ENCODE measurements around the gene MYBPH. TPM values are rescaled to one million over a fixed set of nuclear protein-coding genes. Genes with fewer than 3 reads are reported as not detected.

Gene MYBPH
- total and polyA plus RNA-seq, 10 of the 15 experiments (the other 5 are each of a cell fraction or from before 2014, with no cell fraction given), result 0.06 to 0.10 TPM; not detected in 8

DNA sequence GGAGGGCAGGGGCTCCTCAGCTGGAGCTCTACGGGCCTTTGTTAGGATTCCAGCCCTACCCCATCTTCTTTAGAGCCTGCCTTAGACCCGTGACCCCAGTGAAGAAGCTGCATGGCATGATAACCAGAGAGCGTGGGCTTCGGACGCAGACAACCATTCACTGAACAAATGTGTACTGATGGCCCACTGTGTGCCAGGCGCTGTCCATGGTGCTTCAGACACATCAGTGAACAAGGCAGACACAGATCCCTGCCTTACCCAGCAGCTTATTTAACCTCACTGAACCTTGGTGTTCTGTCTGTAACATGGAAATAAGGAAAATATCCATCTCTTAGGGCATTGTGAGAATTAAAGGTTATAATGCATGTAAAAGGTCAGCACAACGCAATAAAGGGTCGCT, 44.3 kb upstream of the MYBPH start:
- WGBS (ENCODE audit: insufficient coverage, insufficient replicate concordance, low lambda C conversion rate, missing lambda C conversion rate), result 30% methylated on average over 8 of the region's 8 CpGs
- Histone ChIP-seq H3K9ac (ENCODE audit: control insufficient read depth, insufficient read depth, low read length) (no peak overlapping the region), H3K4me2 (ENCODE audit: control insufficient read depth, insufficient read depth) (no peak overlapping the region), H3K4me3 (no peak overlapping the region), H3K36me3 (ENCODE audit: control insufficient read depth in 2 of 2, insufficient read depth in 2 of 2, low read length in 1 of 2) (no peaks in the 10 kb centered on the region), H3K79me2 (ENCODE audit: control insufficient read depth, insufficient read depth, low read length) (no peaks in the 10 kb centered on the region), H4K20me1 (ENCODE audit: control insufficient read depth, insufficient read depth) (no peaks in the 10 kb centered on the region), H3K27ac (ENCODE audit: control insufficient read depth, insufficient read depth) (no peak overlapping the region), H3K27me3 (replicated peaks in 1 of 2; ENCODE audit: control insufficient read depth in 2 of 2, insufficient read depth in 2 of 2, low read length in 1 of 2) (peaks cover 0 to 2% of the 10 kb centered on the region in 2 experiments; a peak in 2 of 4 replicates), H2AFZ (ENCODE audit: control insufficient read depth, low read depth, low read length) (no peak overlapping the region), H3K4me1 (ENCODE audit: control insufficient read depth, insufficient read depth, low read length) (no peaks in the 10 kb centered on the region), H3K9me3 (replicated peaks; ENCODE audit: control insufficient read depth, insufficient read depth, low read length) (no peaks in the 10 kb centered on the region)
- SMC1A ChIA-PET (ENCODE audit: uncharacterized antibody, unreplicated experiment), result no interaction called here
- TF ChIP-seq BRCA1 (IDR thresholded peaks at IDR 0.05; ENCODE audit: low read depth, low read length), result no peak
- peak; percentile 83 for TF ChIP-seq REST (IDR thresholded peaks at IDR 0.05; ENCODE audit: low read depth, low read length)
- RAD21 ChIA-PET (ENCODE audit: unreplicated experiment), result interaction anchor here (1.3 kb wide), 1 partner anchor 102 kb away, joined by 6 read pairs; no protein-coding TSS in a partner anchor
- DNase-seq (ENCODE audit: low read depth, low spot score) (no peak), ATAC-seq (no peak), FAIRE-seq (no peak)
- in situ Hi-C loops (cut with MboI), result loop anchor here (5.0 kb wide), 1 partner anchor 183 kb away; no protein-coding TSS in a partner anchor
- intact Hi-C loops (cut with micrococcal nuclease; ENCODE audit: unreplicated experiment), result no loop called here
- no TSS peak for BruUV-seq (replicated peaks)
- CTCF ChIA-PET, result interaction anchor here (6.1 to 8.5 kb wide), 3 partner anchors 49 to 179 kb away, joined by 73 to 114 read pairs (median 105); no protein-coding TSS in a partner anchor
- POLR2A ChIA-PET, result no interaction called here

DNA sequence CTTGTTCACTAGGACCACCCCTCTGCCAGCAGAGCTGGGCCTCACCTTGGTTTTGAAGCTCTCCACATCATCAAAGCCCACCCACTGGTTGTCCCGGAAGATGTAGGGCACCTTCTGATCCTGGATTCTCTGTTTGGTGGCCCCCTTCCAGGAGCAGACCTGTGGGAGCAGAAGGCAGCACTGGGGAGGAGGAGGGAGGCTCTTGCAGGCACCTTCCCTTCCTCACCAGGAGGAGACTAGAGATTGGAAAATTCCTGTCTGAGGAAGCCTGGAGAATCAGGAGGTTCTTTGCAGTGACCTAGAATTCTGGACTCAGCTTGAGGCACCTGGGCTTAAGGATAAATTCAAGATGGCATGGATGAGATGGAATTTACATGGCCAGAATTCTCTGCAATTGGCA, 43.5 kb upstream of the MYBPH start:
- ATAC-seq (no peak), DNase-seq (ENCODE audit: low read depth, low spot score) (no peak), FAIRE-seq (no peak)
- in situ Hi-C loops (cut with MboI) (loop anchor here (5.0 kb wide), 1 partner anchor 182 kb away; no protein-coding TSS in a partner anchor), intact Hi-C loops (cut with micrococcal nuclease; ENCODE audit: unreplicated experiment) (no loop called here)
- H3K27ac ChIP-seq (ENCODE audit: control insufficient read depth, insufficient read depth), result no peak overlapping the region
- no peak overlapping the region for H3K4me3 ChIP-seq
- no peak overlapping the region for H3K4me2 ChIP-seq (ENCODE audit: control insufficient read depth, insufficient read depth)
- RAD21 ChIA-PET (ENCODE audit: unreplicated experiment), result no interaction called here
- H4K20me1 ChIP-seq (ENCODE audit: control insufficient read depth, insufficient read depth), result no peaks in the 10 kb centered on the region
- no peaks in the 10 kb centered on the region for H3K4me1 ChIP-seq (ENCODE audit: control insufficient read depth, insufficient read depth, low read length)
- H3K79me2 ChIP-seq (ENCODE audit: control insufficient read depth, insufficient read depth, low read length), result no peaks in the 10 kb centered on the region
- H3K9ac ChIP-seq (ENCODE audit: control insufficient read depth, insufficient read depth, low read length), result no peak overlapping the region
- no peaks in the 10 kb centered on the region for H3K9me3 ChIP-seq (replicated peaks; ENCODE audit: control insufficient read depth, insufficient read depth, low read length)
- no peaks in the 10 kb centered on the region for H3K36me3 ChIP-seq (ENCODE audit: control insufficient read depth in 2 of 2, insufficient read depth in 2 of 2, low read length in 1 of 2)
- CTCF ChIA-PET, result interaction anchor here (0.9 to 8.5 kb wide), 6 partner anchors 18 to 178 kb away, joined by 3 to 114 read pairs (median 40); no protein-coding TSS in a partner anchor
- 0% methylated on average over 1 of the region's 1 CpG for WGBS (ENCODE audit: insufficient coverage, insufficient replicate concordance, low lambda C conversion rate, missing lambda C conversion rate)
- BruUV-seq (replicated peaks), result no TSS peak
- POLR2A ChIA-PET, result no interaction called here
- peaks cover 0 to 2% of the 10 kb centered on the region in 2 experiments; a peak in 2 of 4 replicates for H3K27me3 ChIP-seq (replicated peaks in 1 of 2; ENCODE audit: control insufficient read depth in 2 of 2, insufficient read depth in 2 of 2, low read length in 1 of 2)
- no peak overlapping the region for H2AFZ ChIP-seq (ENCODE audit: control insufficient read depth, low read depth, low read length)
- SMC1A ChIA-PET (ENCODE audit: uncharacterized antibody, unreplicated experiment), result interaction anchor here (0.6 to 1.2 kb wide), 4 partner anchors 17 to 180 kb away, joined by 3 read pairs; no protein-coding TSS in a partner anchor
- TF ChIP-seq SPI1 (IDR thresholded peaks at IDR 0.05; ENCODE audit: borderline replicate concordance, insufficient read depth, low read depth, low read length), result no peak
- no peak for TF ChIP-seq PKNOX1 (IDR thresholded peaks at IDR 0.05)
- TF ChIP-seq MLLT1 (IDR thresholded peaks at IDR 0.05), result no peak
- TF ChIP-seq MAX (IDR thresholded peaks at IDR 0.05; ENCODE audit: low read depth, low read length), result no peak
- TF ChIP-seq ZBED1 (IDR thresholded peaks at IDR 0.05; ENCODE audit: borderline replicate concordance), result no peak
- no peak for TF ChIP-seq RFX5 (IDR thresholded peaks at IDR 0.05; ENCODE audit: low read depth, low read length)
- no peak for TF ChIP-seq IKZF1 (conservative IDR thresholded peaks at IDR 0.05)
- TF ChIP-seq RUNX3 (IDR thresholded peaks at IDR 0.05; ENCODE audit: low read length), result no peak
- TF ChIP-seq HCFC1 (IDR thresholded peaks at IDR 0.05; ENCODE audit: low read length), result no peak
